ENCODE measurements around the gene ITGAX. TPM values are rescaled to one million over a fixed set of nuclear protein-coding genes. Genes with fewer than 3 reads are reported as not detected.
A peak's percentile ranks its signal among the peaks of the same experiment; 100 is the strongest.

ITGAX gene
- total RNA-seq, 1 donor from 2014 or later: 1.2 TPM

GRCh38 chr16:31365131-31365865 lies 10.3 kb downstream of the ITGAX start:
- no peak for DNase-seq
- ATAC-seq (ENCODE audit: poor library complexity): no peak
- intact Hi-C loops (cut with DNase I): no loop called here

GRCh38 chr16:31367853-31368252 lies 12.9 kb downstream of the ITGAX start:
- DNase-seq: no peak
- intact Hi-C loops (cut with DNase I): no loop called here
- ATAC-seq (ENCODE audit: poor library complexity): peak; percentile 53

GRCh38 chr16:31371008-31371407 lies 16.0 kb downstream of the ITGAX start:
- ATAC-seq (ENCODE audit: poor library complexity): no peak
- DNase-seq: no peak
- intact Hi-C loops (cut with DNase I): no loop called here

GRCh38 chr16:31371619-31372484 lies 16.9 kb downstream of the ITGAX start:
- DNase-seq: no peak
- intact Hi-C loops (cut with DNase I): no loop called here
- no peak for ATAC-seq (ENCODE audit: poor library complexity)

- ATAC-seq (ENCODE audit: poor library complexity) (no peak), DNase-seq (no peak)
- intact Hi-C loops (cut with DNase I): no loop called here
Measured at GRCh38 chr16:31373235-31373634, 18.3 kb downstream of the ITGAX start.

GRCh38 chr16:31375231-31375630 lies 20.3 kb downstream of the ITGAX start:
- intact Hi-C loops (cut with DNase I): no loop called here
- no peak for ATAC-seq (ENCODE audit: poor library complexity)
- no peak for DNase-seq

- intact Hi-C loops (cut with DNase I): no loop called here
- ATAC-seq (ENCODE audit: poor library complexity) (no peak), DNase-seq (no peak)
Measured at GRCh38 chr16:31376705-31377104, 21.7 kb downstream of the ITGAX start.

- intact Hi-C loops (cut with DNase I): no loop called here
- DNase-seq (no peak), ATAC-seq (ENCODE audit: poor library complexity) (no peak)
Measured at GRCh38 chr16:31377210-31377903, 22.4 kb downstream of the ITGAX start.

GRCh38 chr16:31380201-31380600 lies 25.2 kb downstream of the ITGAX start:
- no peak for DNase-seq
- no peak for ATAC-seq (ENCODE audit: poor library complexity)
- intact Hi-C loops (cut with DNase I): no loop called here

GRCh38 chr16:31382485-31383161 lies 27.6 kb downstream of the ITGAX start:
- DNase-seq (peak; percentile 83), ATAC-seq (ENCODE audit: poor library complexity) (peak; percentile 94)
- intact Hi-C loops (cut with DNase I): no loop called here

GRCh38 chr16:31385680-31386079 lies 30.7 kb downstream of the ITGAX start:
- intact Hi-C loops (cut with DNase I): no loop called here
- no peak for DNase-seq
- no peak for ATAC-seq (ENCODE audit: poor library complexity)

GRCh38 chr16:31386157-31386984 lies 31.4 kb downstream of the ITGAX start:
- intact Hi-C loops (cut with DNase I): no loop called here
- ATAC-seq (ENCODE audit: poor library complexity): no peak
- DNase-seq: no peak

GRCh38 chr16:31388535-31388934 lies 33.6 kb downstream of the ITGAX start:
- DNase-seq (no peak), ATAC-seq (ENCODE audit: poor library complexity) (no peak)
- intact Hi-C loops (cut with DNase I): no loop called here

GRCh38 chr16:31390504-31391041 lies 35.6 kb downstream of the ITGAX start:
- DNase-seq (no peak), ATAC-seq (ENCODE audit: poor library complexity) (no peak)
- intact Hi-C loops (cut with DNase I): no loop called here

- intact Hi-C loops (cut with DNase I): no loop called here
- no peak for ATAC-seq (ENCODE audit: poor library complexity)
- DNase-seq: no peak
Measured at GRCh38 chr16:31393056-31393455, 38.1 kb downstream of the ITGAX start, which contains the start of gene ITGAD. Gene ITGAD (plus strand): TSS chr16:31393335. CDS start chr16:31393361, 26 bp downstream.

GRCh38 chr16:31395647-31396046 lies 40.7 kb downstream of the ITGAX start:
- DNase-seq (peak; percentile 56), ATAC-seq (ENCODE audit: poor library complexity) (peak; percentile 20)
- intact Hi-C loops (cut with DNase I): no loop called here

- intact Hi-C loops (cut with DNase I): no loop called here
- DNase-seq (no peak), ATAC-seq (ENCODE audit: poor library complexity) (no peak)
Measured at GRCh38 chr16:31397096-31397660, 42.2 kb downstream of the ITGAX start.

Data from Right ventricle myocardium superior (tissue), 1 donor.